Caco-2 (cell line): ENCODE measurements around the gene CDC42BPB. TPM values are rescaled to one million over a fixed set of nuclear protein-coding genes. Genes with fewer than 3 reads are reported as not detected.

Experiments used
- BruUV-seq: library from RNA; stranded (reverse); fragments of 400-500 nt; replicated peaks from 2 replicates; lab custom pipeline; 2021; lab: Mats Ljungman, UMichigan
- CTCF ChIA-PET: fragments of 300-600 bp; sonication (Branson Sonifier 250); formaldehyde crosslinking; loops from one replicate; lab custom pipeline; 2022; ENCODE audit warnings: antibody characterized with exemption; lab: Charles Lee
- POLR2A ChIA-PET: fragments of 300-600 bp; sonication (Branson Sonifier 250); formaldehyde crosslinking; loops from one replicate; lab custom pipeline; 2022; ENCODE audit warnings: antibody characterized with exemption; lab: Charles Lee
- DNase-seq, 2 experiments: peaks; one replicate each; pipeline versions ENCODE4 v3.0.0 to v3.0.0-alpha.2; 2020 to 2022
- H3K27me3 ChIP-seq: replicated peaks from 2 replicates; pipeline ENCODE4 v1.6.0; 2011; ENCODE audit warnings: low read length; ENCODE audit not compliant: control insufficient read depth, insufficient read depth
- H3K36me3 ChIP-seq: 2 replicates; pipeline ENCODE4 v1.5.1; 2011; ENCODE audit warnings: low read length; ENCODE audit not compliant: control insufficient read depth, insufficient read depth
- H3K4me1 ChIP-seq: fragments of 250-450 bp; sonication (Bioruptor Pico); 2 replicates; pipeline ENCODE4 v1.5.1; 2020; ENCODE audit warnings: mild to moderate bottlenecking
- H3K4me3 ChIP-seq: 2 replicates; pipeline ENCODE4 v1.5.1; 2011; ENCODE audit warnings: low read depth, mild to moderate bottlenecking, control low read depth, low read length
- H3K9me3 ChIP-seq: fragments of 250-450 bp; sonication (Bioruptor Pico); 2 replicates; pipeline ENCODE4 v1.5.1; 2020; ENCODE audit warnings: mild to moderate bottlenecking, moderate library complexity
- H3K27ac Mint-ChIP-seq: one replicate; pipeline ENCODE4 v1.8.0; 2022; ENCODE audit warnings: mixed read lengths; ENCODE audit not compliant: unreplicated experiment
- H3K27me3 Mint-ChIP-seq: one replicate; pipeline ENCODE4 v1.8.0; 2022; ENCODE audit warnings: mixed read lengths; ENCODE audit not compliant: insufficient read depth, unreplicated experiment
- H3K36me3 Mint-ChIP-seq: one replicate; pipeline ENCODE4 v1.8.0; 2022; ENCODE audit warnings: mild to moderate bottlenecking, mixed read lengths; ENCODE audit not compliant: insufficient read depth, unreplicated experiment
- H3K4me1 Mint-ChIP-seq: one replicate; pipeline ENCODE4 v1.8.0; 2022; ENCODE audit warnings: low read depth, mixed read lengths; ENCODE audit not compliant: unreplicated experiment
- H3K4me3 Mint-ChIP-seq: one replicate; pipeline ENCODE4 v1.8.0; 2022; ENCODE audit warnings: mild to moderate bottlenecking, moderate library complexity, mixed read lengths; ENCODE audit not compliant: unreplicated experiment
- H3K9me3 Mint-ChIP-seq: one replicate; pipeline ENCODE4 v1.8.0; 2022; ENCODE audit warnings: mixed read lengths; ENCODE audit not compliant: unreplicated experiment
- intact Hi-C: fragments of 100-400 bp; cut with micrococcal nuclease; formaldehyde crosslinking; loops from one replicate; pipeline ENCODE4 v1.10.0; 2022; ENCODE audit not compliant: unreplicated experiment
- total RNA-seq: library from RNA; stranded (reverse); gene quantifications from 2 replicates; pipeline ENCODE4 v1.2.3, GENCODE V29; 2022
- TF ChIP-seq, protein P1 (sequence below), 2 experiments: fragments of 200-600 bp in 1 of 2; IDR thresholded peaks; 1 replicate in 1 of 2; 2 replicates in 1 of 2; pipeline versions ENCODE4 v1.5.1 to v1.8.0; 2011 to 2022; ENCODE audit warnings: antibody characterized with exemption in 1 of 2, control low read depth in 1 of 2, inconsistent platforms in 1 of 2, low read depth in 1 of 2, low read length in 1 of 2, mild to moderate bottlenecking in 1 of 2, moderate library complexity in 1 of 2; ENCODE audit not compliant: insufficient read depth in 1 of 2, severe bottlenecking in 1 of 2, unreplicated experiment in 1 of 2

CDC42BPB gene
- total RNA-seq, 1 experiment from 2014 or later, result 55.1 TPM

- TF ChIP-seq, protein P1, sequence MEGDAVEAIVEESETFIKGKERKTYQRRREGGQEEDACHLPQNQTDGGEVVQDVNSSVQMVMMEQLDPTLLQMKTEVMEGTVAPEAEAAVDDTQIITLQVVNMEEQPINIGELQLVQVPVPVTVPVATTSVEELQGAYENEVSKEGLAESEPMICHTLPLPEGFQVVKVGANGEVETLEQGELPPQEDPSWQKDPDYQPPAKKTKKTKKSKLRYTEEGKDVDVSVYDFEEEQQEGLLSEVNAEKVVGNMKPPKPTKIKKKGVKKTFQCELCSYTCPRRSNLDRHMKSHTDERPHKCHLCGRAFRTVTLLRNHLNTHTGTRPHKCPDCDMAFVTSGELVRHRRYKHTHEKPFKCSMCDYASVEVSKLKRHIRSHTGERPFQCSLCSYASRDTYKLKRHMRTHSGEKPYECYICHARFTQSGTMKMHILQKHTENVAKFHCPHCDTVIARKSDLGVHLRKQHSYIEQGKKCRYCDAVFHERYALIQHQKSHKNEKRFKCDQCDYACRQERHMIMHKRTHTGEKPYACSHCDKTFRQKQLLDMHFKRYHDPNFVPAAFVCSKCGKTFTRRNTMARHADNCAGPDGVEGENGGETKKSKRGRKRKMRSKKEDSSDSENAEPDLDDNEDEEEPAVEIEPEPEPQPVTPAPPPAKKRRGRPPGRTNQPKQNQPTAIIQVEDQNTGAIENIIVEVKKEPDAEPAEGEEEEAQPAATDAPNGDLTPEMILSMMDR (IDR thresholded peaks at IDR 0.05; ENCODE audit: insufficient read depth in 1 of 2, low read depth in 1 of 2, low read length in 1 of 2, severe bottlenecking in 1 of 2, unreplicated experiment in 1 of 2), result no peak
- no peaks in the 10 kb centered on the region; the same call in 1 of the 2 replicates for H3K36me3 ChIP-seq
- no peak for DNase-seq
- CTCF ChIA-PET, result no interaction called here
- peaks cover 20% of the 10 kb centered on the region for H3K36me3 Mint-ChIP-seq
- no peaks in the 10 kb centered on the region for H3K27me3 ChIP-seq
- H3K9me3 Mint-ChIP-seq, result no peaks in the 10 kb centered on the region
- no peaks in the 10 kb centered on the region for H3K27me3 Mint-ChIP-seq
- no peak overlapping the region for H3K4me3 Mint-ChIP-seq
- no peaks in the 10 kb centered on the region for H3K4me1 ChIP-seq
- POLR2A ChIA-PET, result no interaction called here
- no peaks in the 10 kb centered on the region for H3K9me3 ChIP-seq
- H3K4me3 ChIP-seq, result no peak overlapping the region
- no TSS peak for BruUV-seq
- H3K27ac Mint-ChIP-seq, result no peak overlapping the region
- intact Hi-C loops, result no loop called here
- H3K4me1 Mint-ChIP-seq, result no peaks in the 10 kb centered on the region
These were observed 155.7 kb downstream of the CDC42BPB start for GRCh38 chr14:102901633-102902032.

GRCh38 chr14:102900631-102901571 is 156.4 kb downstream of the CDC42BPB start:
- Mint-ChIP-seq H3K27me3 (no peaks in the 10 kb centered on the region), H3K27ac (no peak overlapping the region), H3K4me3 (no peak overlapping the region), H3K9me3 (no peaks in the 10 kb centered on the region), H3K36me3 (peaks cover 20% of the 10 kb centered on the region), H3K4me1 (no peaks in the 10 kb centered on the region)
- H3K36me3 ChIP-seq, result no peaks in the 10 kb centered on the region; the same call in 1 of the 2 replicates
- ChIA-PET CTCF (no interaction called here), POLR2A (interaction anchor here (0.6 kb wide), 1 partner anchor 175 kb away, joined by 6 read pairs; no protein-coding TSS in a partner anchor)
- no peaks in the 10 kb centered on the region for H3K27me3 ChIP-seq
- TF ChIP-seq, protein P1 (IDR thresholded peaks at IDR 0.05; ENCODE audit: insufficient read depth in 1 of 2, low read depth in 1 of 2, low read length in 1 of 2, severe bottlenecking in 1 of 2, unreplicated experiment in 1 of 2), result no peak
- H3K9me3 ChIP-seq, result no peaks in the 10 kb centered on the region
- no TSS peak for BruUV-seq
- no peak overlapping the region for H3K4me3 ChIP-seq
- H3K4me1 ChIP-seq, result no peaks in the 10 kb centered on the region
- intact Hi-C loops, result no loop called here
- DNase-seq, result no peak

GRCh38 chr14:102899516-102899900 is 157.8 kb downstream of the CDC42BPB start:
- intact Hi-C loops, result no loop called here
- no peaks in the 10 kb centered on the region for H3K27me3 ChIP-seq
- H3K4me1 ChIP-seq, result no peaks in the 10 kb centered on the region
- H3K9me3 ChIP-seq, result no peaks in the 10 kb centered on the region
- POLR2A ChIA-PET, result no interaction called here
- CTCF ChIA-PET, result no interaction called here
- Mint-ChIP-seq H3K27ac (no peak overlapping the region), H3K4me3 (no peak overlapping the region), H3K27me3 (no peaks in the 10 kb centered on the region), H3K9me3 (no peaks in the 10 kb centered on the region), H3K36me3 (peaks cover 20% of the 10 kb centered on the region), H3K4me1 (no peaks in the 10 kb centered on the region)
- TF ChIP-seq, protein P1 (IDR thresholded peaks at IDR 0.05; ENCODE audit: insufficient read depth in 1 of 2, low read depth in 1 of 2, low read length in 1 of 2, severe bottlenecking in 1 of 2, unreplicated experiment in 1 of 2), result no peak
- H3K36me3 ChIP-seq, result no peaks in the 10 kb centered on the region
- BruUV-seq, result no TSS peak
- DNase-seq, result no peak
- no peak overlapping the region for H3K4me3 ChIP-seq
